Upper lobe of left lung (tissue), 4 donors: ENCODE results near the gene MT1B.
A peak's percentile ranks its signal among the peaks of the same experiment; 100 is the strongest.

ENCODE experiments used
- CTCF ChIP-seq, 6 experiments: fragments of 450-650 bp in 4 of 6; fragments of 200-600 bp in 2 of 6; sonication (generic) in 2 of 6; IDR thresholded peaks; one replicate each; pipeline ENCODE4 v1.5.1; 2016 to 2019; ENCODE audit warnings: antibody characterized with exemption in 6 of 6
- POLR2A ChIP-seq, 4 donors: fragments of 450-650 bp; IDR thresholded peaks; one replicate each; pipeline ENCODE4 v1.5.1; 2016 to 2017; ENCODE audit warnings: antibody characterized with exemption in 4 of 4, mild to moderate bottlenecking in 2 of 4
- POLR2AphosphoS5 ChIP-seq, 2 donors: sonication (generic); formaldehyde crosslinking; IDR thresholded peaks; one replicate each; pipeline ENCODE4 v1.5.1; 2017; ENCODE audit warnings: antibody characterized with exemption in 2 of 2

GRCh38 chr16:56632156-56632847, 19.4 kb upstream of the MT1B start, which contains the start of gene MT1M:
- TF ChIP-seq POLR2AphosphoS5 (IDR thresholded peaks at IDR 0.05) (peak; percentile 93 to 95), POLR2A (IDR thresholded peaks at IDR 0.05) (peak in 2 of 4 donors; percentile 63 to 64), CTCF (IDR thresholded peaks at IDR 0.05) (no peak)
